WTC11 (cell line): Measurements from ENCODE around the gene LENG8. TPM values are rescaled to one million over a fixed set of nuclear protein-coding genes. Genes with fewer than 3 reads are reported as not detected.

Source experiments
- CREB1 ChIP-seq: sonication (generic); formaldehyde crosslinking; IDR thresholded peaks from 2 replicates; pipeline ENCODE4 v1.8.0; 2023; ENCODE audit warnings: mild to moderate bottlenecking, missing genetic modification reagents
- CREM ChIP-seq: sonication (generic); formaldehyde crosslinking; IDR thresholded peaks from 2 replicates; pipeline ENCODE4 v1.8.1; 2022; ENCODE audit warnings: mild to moderate bottlenecking, missing genetic modification reagents, moderate library complexity
- ETV6 ChIP-seq: sonication (generic); formaldehyde crosslinking; IDR thresholded peaks from 2 replicates; pipeline ENCODE4 v1.8.1; 2022; ENCODE audit warnings: mild to moderate bottlenecking, missing genetic modification reagents
- FOXP1 ChIP-seq: sonication (generic); formaldehyde crosslinking; IDR thresholded peaks from 2 replicates; pipeline ENCODE4 v1.8.0; 2022; ENCODE audit warnings: missing genetic modification reagents, mild to moderate bottlenecking, moderate library complexity, borderline replicate concordance
- NFATC4 ChIP-seq: fragments of 250-450 bp; sonication (Bioruptor Pico); IDR thresholded peaks from 2 replicates; pipeline ENCODE4 v1.9.0; 2021; ENCODE audit warnings: mild to moderate bottlenecking
- NR3C1 ChIP-seq: sonication (generic); formaldehyde crosslinking; conservative IDR thresholded peaks from 2 replicates; pipeline ENCODE4 v1.8.1; 2023; ENCODE audit warnings: low read depth, mild to moderate bottlenecking, missing genetic modification reagents
- SP1 ChIP-seq: sonication (generic); formaldehyde crosslinking; conservative IDR thresholded peaks from 2 replicates; pipeline ENCODE4 v1.8.1; 2022; ENCODE audit warnings: missing genetic modification reagents
- TEAD1 ChIP-seq: sonication (generic); formaldehyde crosslinking; IDR thresholded peaks from 2 replicates; pipeline ENCODE4 v1.8.0; 2022; ENCODE audit warnings: mild to moderate bottlenecking, missing genetic modification reagents
- ZNF317 ChIP-seq: sonication (generic); formaldehyde crosslinking; IDR thresholded peaks from 2 replicates; pipeline ENCODE4 v1.8.1; 2023; ENCODE audit warnings: low read depth, mild to moderate bottlenecking, moderate library complexity, missing genetic modification reagents, borderline replicate concordance
- ZNF396 ChIP-seq: fragments of 250-450 bp; sonication (Bioruptor Pico); IDR thresholded peaks from 2 replicates; pipeline ENCODE4 v1.8.0; 2021; ENCODE audit warnings: mild to moderate bottlenecking, moderate library complexity, borderline replicate concordance
- ZNF416 ChIP-seq: fragments of 250-450 bp; sonication (Bioruptor Pico); IDR thresholded peaks from 2 replicates; pipeline ENCODE4 v1.9.0; 2021; ENCODE audit warnings: mild to moderate bottlenecking, inconsistent platforms
- ZNF671 ChIP-seq: fragments of 250-450 bp; sonication (Bioruptor Pico); IDR thresholded peaks from 2 replicates; pipeline ENCODE4 v1.8.0; 2021; ENCODE audit warnings: mild to moderate bottlenecking
- total RNA-seq: library from RNA; stranded (reverse); gene quantifications from 3 replicates; pipeline ENCODE4 v1.2.3, GENCODE V29; 2021
- TF ChIP-seq, protein P1 (sequence below): fragments of 250-450 bp; sonication (Bioruptor Pico); IDR thresholded peaks from 2 replicates; pipeline ENCODE4 v1.9.0; 2021; ENCODE audit warnings: mild to moderate bottlenecking
- TF ChIP-seq, protein P2 (sequence below): fragments of 250-450 bp; sonication (Bioruptor Pico); IDR thresholded peaks from 2 replicates; pipeline ENCODE4 v1.8.0; 2021; ENCODE audit warnings: mild to moderate bottlenecking
- TF ChIP-seq, protein P3 (sequence below): fragments of 250-450 bp; sonication (Bioruptor Pico); IDR thresholded peaks from 2 replicates; pipeline ENCODE4 v1.9.0; 2021; ENCODE audit warnings: mild to moderate bottlenecking, borderline replicate concordance
- TF ChIP-seq, protein P4 (sequence below): sonication (generic); formaldehyde crosslinking; IDR thresholded peaks from 2 replicates; pipeline ENCODE4 v1.8.0; 2022; ENCODE audit warnings: mild to moderate bottlenecking, missing genetic modification reagents
- TF ChIP-seq, protein P5 (sequence below): fragments of 250-450 bp; sonication (Bioruptor Pico); IDR thresholded peaks from 2 replicates; pipeline ENCODE4 v1.9.0; 2021; ENCODE audit warnings: moderate library complexity, mild to moderate bottlenecking, inconsistent platforms, borderline replicate concordance
- TF ChIP-seq, protein P6 (sequence below): fragments of 250-450 bp; sonication (Bioruptor Pico); IDR thresholded peaks from 2 replicates; pipeline ENCODE4 v2.1.2; 2022; ENCODE audit warnings: mild to moderate bottlenecking, moderate library complexity
- TF ChIP-seq, protein P7 (sequence below): sonication (generic); formaldehyde crosslinking; IDR thresholded peaks from 2 replicates; pipeline ENCODE4 v1.8.1; 2022; ENCODE audit warnings: mild to moderate bottlenecking, moderate library complexity, missing genetic modification reagents
- TF ChIP-seq, protein P8 (sequence below): sonication (generic); formaldehyde crosslinking; IDR thresholded peaks from 2 replicates; pipeline ENCODE4 v1.8.0; 2022; ENCODE audit warnings: missing genetic modification reagents
- TF ChIP-seq, protein P9 (sequence below): sonication (generic); formaldehyde crosslinking; IDR thresholded peaks from 2 replicates; pipeline ENCODE4 v1.8.1; 2023; ENCODE audit warnings: mild to moderate bottlenecking, missing genetic modification reagents

Gene LENG8
- total RNA-seq, 1 experiment from 2014 or later = 175 TPM

DNA sequence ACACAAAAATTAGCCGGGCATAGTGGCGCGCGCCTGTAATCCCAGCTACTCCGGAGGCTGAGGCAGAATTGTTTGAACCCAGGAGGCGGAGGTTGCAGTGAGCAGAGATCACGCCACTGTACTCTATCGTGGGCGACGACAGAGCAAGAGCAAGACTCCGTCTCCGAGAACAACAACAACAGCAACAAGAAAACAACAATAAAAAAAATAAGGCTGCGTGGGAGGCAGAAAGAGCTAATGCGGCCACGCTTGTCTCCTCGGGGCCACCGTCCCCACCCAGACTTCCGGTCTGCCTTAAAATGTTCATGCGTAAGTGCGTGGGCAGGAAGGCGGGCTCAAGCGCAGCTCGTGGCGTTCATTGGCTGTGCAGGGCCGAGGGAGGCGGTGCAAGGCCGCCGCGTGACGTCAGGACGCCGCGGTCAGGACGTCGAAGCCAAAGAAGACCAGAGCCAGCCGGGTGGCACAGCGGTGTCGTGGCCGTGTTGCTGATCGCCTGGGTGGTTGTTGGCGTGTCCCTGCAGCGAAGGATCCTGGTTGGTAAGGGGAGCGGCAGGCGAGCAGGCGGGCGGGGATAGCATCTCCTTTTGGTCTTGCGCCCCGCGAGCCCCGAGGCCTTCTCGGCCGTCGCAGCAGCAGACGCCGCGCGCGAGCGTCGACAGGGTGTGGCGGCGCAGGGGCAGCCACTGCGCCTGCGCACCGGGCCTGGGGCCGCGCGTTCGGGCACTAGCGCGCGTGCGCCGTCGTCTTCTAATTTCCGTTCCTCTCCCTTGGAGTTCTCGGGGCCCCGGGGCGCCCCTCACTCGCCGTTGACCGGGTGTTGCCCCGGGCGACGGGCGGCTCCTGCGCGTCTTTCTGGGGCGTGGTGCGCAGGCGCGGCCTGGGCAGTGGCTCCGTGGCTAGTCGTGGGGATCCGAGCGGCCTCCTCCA lies at the start of gene LENG8 (continued):
- TF ChIP-seq, protein P1, sequence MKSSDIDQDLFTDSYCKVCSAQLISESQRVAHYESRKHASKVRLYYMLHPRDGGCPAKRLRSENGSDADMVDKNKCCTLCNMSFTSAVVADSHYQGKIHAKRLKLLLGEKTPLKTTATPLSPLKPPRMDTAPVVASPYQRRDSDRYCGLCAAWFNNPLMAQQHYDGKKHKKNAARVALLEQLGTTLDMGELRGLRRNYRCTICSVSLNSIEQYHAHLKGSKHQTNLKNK = no peak
- TF ChIP-seq CREM (CRISPR knock-in tag) = peak; percentile 81; the same call in 1 of the 2 replicates
- peak; percentile 90 for TF ChIP-seq SP1
- TF ChIP-seq FOXP1 (CRISPR knock-in tag) = peak; percentile 87; the same call in 1 of the 2 replicates
- TF ChIP-seq ZNF317 = no peak
- TF ChIP-seq, protein P2, sequence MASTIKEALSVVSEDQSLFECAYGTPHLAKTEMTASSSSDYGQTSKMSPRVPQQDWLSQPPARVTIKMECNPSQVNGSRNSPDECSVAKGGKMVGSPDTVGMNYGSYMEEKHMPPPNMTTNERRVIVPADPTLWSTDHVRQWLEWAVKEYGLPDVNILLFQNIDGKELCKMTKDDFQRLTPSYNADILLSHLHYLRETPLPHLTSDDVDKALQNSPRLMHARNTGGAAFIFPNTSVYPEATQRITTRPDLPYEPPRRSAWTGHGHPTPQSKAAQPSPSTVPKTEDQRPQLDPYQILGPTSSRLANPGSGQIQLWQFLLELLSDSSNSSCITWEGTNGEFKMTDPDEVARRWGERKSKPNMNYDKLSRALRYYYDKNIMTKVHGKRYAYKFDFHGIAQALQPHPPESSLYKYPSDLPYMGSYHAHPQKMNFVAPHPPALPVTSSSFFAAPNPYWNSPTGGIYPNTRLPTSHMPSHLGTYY (CRISPR knock-in tag) = no peak
- TF ChIP-seq, protein P3, sequence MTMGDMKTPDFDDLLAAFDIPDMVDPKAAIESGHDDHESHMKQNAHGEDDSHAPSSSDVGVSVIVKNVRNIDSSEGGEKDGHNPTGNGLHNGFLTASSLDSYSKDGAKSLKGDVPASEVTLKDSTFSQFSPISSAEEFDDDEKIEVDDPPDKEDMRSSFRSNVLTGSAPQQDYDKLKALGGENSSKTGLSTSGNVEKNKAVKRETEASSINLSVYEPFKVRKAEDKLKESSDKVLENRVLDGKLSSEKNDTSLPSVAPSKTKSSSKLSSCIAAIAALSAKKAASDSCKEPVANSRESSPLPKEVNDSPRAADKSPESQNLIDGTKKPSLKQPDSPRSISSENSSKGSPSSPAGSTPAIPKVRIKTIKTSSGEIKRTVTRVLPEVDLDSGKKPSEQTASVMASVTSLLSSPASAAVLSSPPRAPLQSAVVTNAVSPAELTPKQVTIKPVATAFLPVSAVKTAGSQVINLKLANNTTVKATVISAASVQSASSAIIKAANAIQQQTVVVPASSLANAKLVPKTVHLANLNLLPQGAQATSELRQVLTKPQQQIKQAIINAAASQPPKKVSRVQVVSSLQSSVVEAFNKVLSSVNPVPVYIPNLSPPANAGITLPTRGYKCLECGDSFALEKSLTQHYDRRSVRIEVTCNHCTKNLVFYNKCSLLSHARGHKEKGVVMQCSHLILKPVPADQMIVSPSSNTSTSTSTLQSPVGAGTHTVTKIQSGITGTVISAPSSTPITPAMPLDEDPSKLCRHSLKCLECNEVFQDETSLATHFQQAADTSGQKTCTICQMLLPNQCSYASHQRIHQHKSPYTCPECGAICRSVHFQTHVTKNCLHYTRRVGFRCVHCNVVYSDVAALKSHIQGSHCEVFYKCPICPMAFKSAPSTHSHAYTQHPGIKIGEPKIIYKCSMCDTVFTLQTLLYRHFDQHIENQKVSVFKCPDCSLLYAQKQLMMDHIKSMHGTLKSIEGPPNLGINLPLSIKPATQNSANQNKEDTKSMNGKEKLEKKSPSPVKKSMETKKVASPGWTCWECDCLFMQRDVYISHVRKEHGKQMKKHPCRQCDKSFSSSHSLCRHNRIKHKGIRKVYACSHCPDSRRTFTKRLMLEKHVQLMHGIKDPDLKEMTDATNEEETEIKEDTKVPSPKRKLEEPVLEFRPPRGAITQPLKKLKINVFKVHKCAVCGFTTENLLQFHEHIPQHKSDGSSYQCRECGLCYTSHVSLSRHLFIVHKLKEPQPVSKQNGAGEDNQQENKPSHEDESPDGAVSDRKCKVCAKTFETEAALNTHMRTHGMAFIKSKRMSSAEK (CRISPR knock-in tag) = no peak
- TF ChIP-seq, protein P4, sequence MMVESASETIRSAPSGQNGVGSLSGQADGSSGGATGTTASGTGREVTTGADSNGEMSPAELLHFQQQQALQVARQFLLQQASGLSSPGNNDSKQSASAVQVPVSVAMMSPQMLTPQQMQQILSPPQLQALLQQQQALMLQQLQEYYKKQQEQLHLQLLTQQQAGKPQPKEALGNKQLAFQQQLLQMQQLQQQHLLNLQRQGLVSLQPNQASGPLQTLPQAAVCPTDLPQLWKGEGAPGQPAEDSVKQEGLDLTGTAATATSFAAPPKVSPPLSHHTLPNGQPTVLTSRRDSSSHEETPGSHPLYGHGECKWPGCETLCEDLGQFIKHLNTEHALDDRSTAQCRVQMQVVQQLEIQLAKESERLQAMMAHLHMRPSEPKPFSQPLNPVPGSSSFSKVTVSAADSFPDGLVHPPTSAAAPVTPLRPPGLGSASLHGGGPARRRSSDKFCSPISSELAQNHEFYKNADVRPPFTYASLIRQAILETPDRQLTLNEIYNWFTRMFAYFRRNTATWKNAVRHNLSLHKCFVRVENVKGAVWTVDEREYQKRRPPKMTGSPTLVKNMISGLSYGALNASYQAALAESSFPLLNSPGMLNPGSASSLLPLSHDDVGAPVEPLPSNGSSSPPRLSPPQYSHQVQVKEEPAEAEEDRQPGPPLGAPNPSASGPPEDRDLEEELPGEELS = peak; percentile 96; the same call in 1 of the 2 replicates
- no peak for TF ChIP-seq ZNF671 (CRISPR knock-in tag)
- TF ChIP-seq TEAD1 = peak; percentile 84
- TF ChIP-seq, protein P5, sequence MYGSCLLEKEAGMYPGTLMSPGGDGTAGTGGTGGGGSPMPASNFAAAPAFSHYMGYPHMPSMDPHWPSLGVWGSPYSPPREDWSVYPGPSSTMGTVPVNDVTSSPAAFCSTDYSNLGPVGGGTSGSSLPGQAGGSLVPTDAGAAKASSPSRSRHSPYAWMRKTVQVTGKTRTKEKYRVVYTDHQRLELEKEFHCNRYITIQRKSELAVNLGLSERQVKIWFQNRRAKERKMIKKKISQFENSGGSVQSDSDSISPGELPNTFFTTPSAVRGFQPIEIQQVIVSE (CRISPR knock-in tag) = no peak
- TF ChIP-seq, protein P6, sequence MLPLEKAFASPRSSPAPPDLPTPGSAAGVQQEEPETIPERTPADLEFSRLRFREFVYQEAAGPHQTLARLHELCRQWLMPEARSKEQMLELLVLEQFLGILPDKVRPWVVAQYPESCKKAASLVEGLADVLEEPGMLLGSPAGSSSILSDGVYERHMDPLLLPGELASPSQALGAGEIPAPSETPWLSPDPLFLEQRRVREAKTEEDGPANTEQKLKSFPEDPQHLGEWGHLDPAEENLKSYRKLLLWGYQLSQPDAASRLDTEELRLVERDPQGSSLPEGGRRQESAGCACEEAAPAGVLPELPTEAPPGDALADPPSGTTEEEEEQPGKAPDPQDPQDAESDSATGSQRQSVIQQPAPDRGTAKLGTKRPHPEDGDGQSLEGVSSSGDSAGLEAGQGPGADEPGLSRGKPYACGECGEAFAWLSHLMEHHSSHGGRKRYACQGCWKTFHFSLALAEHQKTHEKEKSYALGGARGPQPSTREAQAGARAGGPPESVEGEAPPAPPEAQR (CRISPR knock-in tag) = no peak
- 0 out of 2 replicates have a peak, but pooled peaks have one; percentile 0 for TF ChIP-seq ZNF416 (CRISPR knock-in tag)
- no peak for TF ChIP-seq NFATC4 (CRISPR knock-in tag)
- TF ChIP-seq ETV6 = peak; percentile 97
- TF ChIP-seq ZNF396 (CRISPR knock-in tag) = no peak
- 0 out of 2 replicates have a peak, but pooled peaks have one; percentile 49 for TF ChIP-seq CREB1 (CRISPR knock-in tag)
- no peak for TF ChIP-seq NR3C1 (CRISPR knock-in tag)
- TF ChIP-seq, protein P7, sequence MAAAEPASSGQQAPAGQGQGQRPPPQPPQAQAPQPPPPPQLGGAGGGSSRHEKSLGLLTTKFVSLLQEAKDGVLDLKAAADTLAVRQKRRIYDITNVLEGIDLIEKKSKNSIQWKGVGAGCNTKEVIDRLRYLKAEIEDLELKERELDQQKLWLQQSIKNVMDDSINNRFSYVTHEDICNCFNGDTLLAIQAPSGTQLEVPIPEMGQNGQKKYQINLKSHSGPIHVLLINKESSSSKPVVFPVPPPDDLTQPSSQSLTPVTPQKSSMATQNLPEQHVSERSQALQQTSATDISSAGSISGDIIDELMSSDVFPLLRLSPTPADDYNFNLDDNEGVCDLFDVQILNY (CRISPR knock-in tag) = 0 out of 2 replicates have a peak, but pooled peaks have one; percentile 25
- TF ChIP-seq, protein P8, sequence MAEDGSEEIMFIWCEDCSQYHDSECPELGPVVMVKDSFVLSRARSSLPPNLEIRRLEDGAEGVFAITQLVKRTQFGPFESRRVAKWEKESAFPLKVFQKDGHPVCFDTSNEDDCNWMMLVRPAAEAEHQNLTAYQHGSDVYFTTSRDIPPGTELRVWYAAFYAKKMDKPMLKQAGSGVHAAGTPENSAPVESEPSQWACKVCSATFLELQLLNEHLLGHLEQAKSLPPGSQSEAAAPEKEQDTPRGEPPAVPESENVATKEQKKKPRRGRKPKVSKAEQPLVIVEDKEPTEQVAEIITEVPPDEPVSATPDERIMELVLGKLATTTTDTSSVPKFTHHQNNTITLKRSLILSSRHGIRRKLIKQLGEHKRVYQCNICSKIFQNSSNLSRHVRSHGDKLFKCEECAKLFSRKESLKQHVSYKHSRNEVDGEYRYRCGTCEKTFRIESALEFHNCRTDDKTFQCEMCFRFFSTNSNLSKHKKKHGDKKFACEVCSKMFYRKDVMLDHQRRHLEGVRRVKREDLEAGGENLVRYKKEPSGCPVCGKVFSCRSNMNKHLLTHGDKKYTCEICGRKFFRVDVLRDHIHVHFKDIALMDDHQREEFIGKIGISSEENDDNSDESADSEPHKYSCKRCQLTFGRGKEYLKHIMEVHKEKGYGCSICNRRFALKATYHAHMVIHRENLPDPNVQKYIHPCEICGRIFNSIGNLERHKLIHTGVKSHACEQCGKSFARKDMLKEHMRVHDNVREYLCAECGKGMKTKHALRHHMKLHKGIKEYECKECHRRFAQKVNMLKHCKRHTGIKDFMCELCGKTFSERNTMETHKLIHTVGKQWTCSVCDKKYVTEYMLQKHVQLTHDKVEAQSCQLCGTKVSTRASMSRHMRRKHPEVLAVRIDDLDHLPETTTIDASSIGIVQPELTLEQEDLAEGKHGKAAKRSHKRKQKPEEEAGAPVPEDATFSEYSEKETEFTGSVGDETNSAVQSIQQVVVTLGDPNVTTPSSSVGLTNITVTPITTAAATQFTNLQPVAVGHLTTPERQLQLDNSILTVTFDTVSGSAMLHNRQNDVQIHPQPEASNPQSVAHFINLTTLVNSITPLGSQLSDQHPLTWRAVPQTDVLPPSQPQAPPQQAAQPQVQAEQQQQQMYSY = no peak
- TF ChIP-seq, protein P9, sequence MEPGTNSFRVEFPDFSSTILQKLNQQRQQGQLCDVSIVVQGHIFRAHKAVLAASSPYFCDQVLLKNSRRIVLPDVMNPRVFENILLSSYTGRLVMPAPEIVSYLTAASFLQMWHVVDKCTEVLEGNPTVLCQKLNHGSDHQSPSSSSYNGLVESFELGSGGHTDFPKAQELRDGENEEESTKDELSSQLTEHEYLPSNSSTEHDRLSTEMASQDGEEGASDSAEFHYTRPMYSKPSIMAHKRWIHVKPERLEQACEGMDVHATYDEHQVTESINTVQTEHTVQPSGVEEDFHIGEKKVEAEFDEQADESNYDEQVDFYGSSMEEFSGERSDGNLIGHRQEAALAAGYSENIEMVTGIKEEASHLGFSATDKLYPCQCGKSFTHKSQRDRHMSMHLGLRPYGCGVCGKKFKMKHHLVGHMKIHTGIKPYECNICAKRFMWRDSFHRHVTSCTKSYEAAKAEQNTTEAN (CRISPR knock-in tag) = peak; percentile 56; the same call in 1 of the 2 replicates
